Activated T-helper 2 cell treated with anti-CD3 and anti-CD28 coated beads, Interferon-gamma antibody, Interleukin-2, Interleukin-4, amounts not matched to agents 10 μg/mL and 5 μg/mL and 100 μg/mL, durations not matched to agents 14 hours and 24 hours and 36 hours (primary cell): ENCODE measurements around the gene CD3D. TPM values are rescaled to one million over a fixed set of nuclear protein-coding genes. Genes with fewer than 3 reads are reported as not detected.

Experiments used
- DNase-seq: peaks from one replicate; pipeline ENCODE4 v3.0.0; 2021; ENCODE audit warnings: low spot score
- H3K27ac Mint-ChIP-seq: one replicate; pipeline ENCODE4 v1.8.0; 2021; ENCODE audit warnings: mixed read lengths
- H3K27me3 Mint-ChIP-seq: one replicate; pipeline ENCODE4 v1.8.0; 2021; ENCODE audit warnings: low read depth, mixed read lengths
- H3K36me3 Mint-ChIP-seq: one replicate; pipeline ENCODE4 v1.8.0; 2021; ENCODE audit warnings: low read depth, mixed read lengths
- H3K4me1 Mint-ChIP-seq: one replicate; pipeline ENCODE4 v1.8.0; 2021; ENCODE audit warnings: low read depth, mixed read lengths
- H3K4me3 Mint-ChIP-seq: one replicate; pipeline ENCODE4 v1.8.0; 2021; ENCODE audit warnings: low read depth, mild to moderate bottlenecking, moderate library complexity, mixed read lengths
- H3K9me3 Mint-ChIP-seq: one replicate; pipeline ENCODE4 v1.8.0; 2021; ENCODE audit warnings: mixed read lengths
- intact Hi-C: fragments of 100-400 bp; cut with micrococcal nuclease; formaldehyde crosslinking; loops from one replicate; pipeline ENCODE4 v1.15.1; 2023
- total RNA-seq: library from RNA; stranded (reverse); gene quantifications from 2 replicates; pipeline ENCODE4 v1.2.3, GENCODE V29; 2022

CD3D gene
- total RNA-seq, 1 donor from 2014 or later = 400 TPM

GRCh38 chr11:118289401-118289800 is 53.1 kb downstream of the CD3D start:
- intact Hi-C loops = no loop called here
- peaks cover 5% of the 10 kb centered on the region for H3K36me3 Mint-ChIP-seq
- H3K4me1 Mint-ChIP-seq = peaks cover 22% of the 10 kb centered on the region
- no peak overlapping the region for H3K4me3 Mint-ChIP-seq
- no peak for DNase-seq
- no peak overlapping the region for H3K27ac Mint-ChIP-seq
- H3K9me3 Mint-ChIP-seq = peaks cover 6% of the 10 kb centered on the region
- no peaks in the 10 kb centered on the region for H3K27me3 Mint-ChIP-seq

Other genes with a start within 250 kb of the CD3D start
- gene SCN4B, start 189.9 kb downstream of the CD3D start, total RNA-seq = 0.30 and 0.32 TPM in 2 replicates
- gene SCN2B, start 166.1 kb downstream of the CD3D start, total RNA-seq = 0.02 TPM in 1 of 2 replicates, not detected in the other
- gene JAML, start 117.7 kb downstream of the CD3D start, total RNA-seq = 377 and 389 TPM in 2 replicates
- gene MPZL3, start 90.3 kb downstream of the CD3D start, total RNA-seq = 49.5 and 49.7 TPM in 2 replicates
- gene MPZL2, start 78.4 kb downstream of the CD3D start, total RNA-seq = 13.9 and 14.6 TPM in 2 replicates
- gene CD3E, start 38.0 kb downstream of the CD3D start, total RNA-seq = 518 and 529 TPM in 2 replicates
- 134 and 139 TPM in 2 replicates for gene CD3G, start 1.6 kb upstream of the CD3D start, total RNA-seq
- 41.2 and 44.1 TPM in 2 replicates for gene UBE4A, start 16.9 kb upstream of the CD3D start, total RNA-seq
- gene ATP5MG, start 58.9 kb upstream of the CD3D start, total RNA-seq = 237 and 266 TPM in 2 replicates
- 61.6 and 64.2 TPM in 2 replicates for gene KMT2A, start 93.8 kb upstream of the CD3D start, total RNA-seq
- gene TTC36, start 184.8 kb upstream of the CD3D start, total RNA-seq = 0.39 and 0.78 TPM in 2 replicates
- 9.5 and 10.1 TPM in 2 replicates for gene TMEM25, start 188.5 kb upstream of the CD3D start, total RNA-seq
- 14.2 and 15.4 TPM in 2 replicates for gene IFT46, start 223.2 kb upstream of the CD3D start, total RNA-seq
- gene ARCN1, start 229.7 kb upstream of the CD3D start, total RNA-seq = 132 and 133 TPM in 2 replicates